Neuron (in vitro differentiated cells): ENCODE measurements around the gene NUDCD3.

Source experiments
- H2AFZ ChIP-seq: one replicate; pipeline ENCODE4 v1.6.1; 2013; ENCODE audit warnings: low read depth, mild to moderate bottlenecking, inconsistent platforms, low read length, moderate library complexity
- H3K27me3 ChIP-seq: one replicate; pipeline ENCODE4 v1.6.1; 2013; ENCODE audit warnings: low read length; ENCODE audit not compliant: insufficient read depth
- H3K36me3 ChIP-seq: one replicate; pipeline ENCODE4 v1.6.1; 2013; ENCODE audit warnings: low read length; ENCODE audit not compliant: insufficient read depth
- H3K4me1 ChIP-seq: one replicate; pipeline ENCODE4 v1.6.1; 2013; ENCODE audit warnings: low read length; ENCODE audit not compliant: insufficient read depth
- H3K4me3 ChIP-seq: 2 replicates; pipeline ENCODE4 v1.5.1; 2013; ENCODE audit warnings: mild to moderate bottlenecking, low read length, moderate library complexity
- H3K9me3 ChIP-seq: one replicate; pipeline ENCODE4 v1.6.1; 2013; ENCODE audit warnings: low read length

Gene NUDCD3

DNA sequence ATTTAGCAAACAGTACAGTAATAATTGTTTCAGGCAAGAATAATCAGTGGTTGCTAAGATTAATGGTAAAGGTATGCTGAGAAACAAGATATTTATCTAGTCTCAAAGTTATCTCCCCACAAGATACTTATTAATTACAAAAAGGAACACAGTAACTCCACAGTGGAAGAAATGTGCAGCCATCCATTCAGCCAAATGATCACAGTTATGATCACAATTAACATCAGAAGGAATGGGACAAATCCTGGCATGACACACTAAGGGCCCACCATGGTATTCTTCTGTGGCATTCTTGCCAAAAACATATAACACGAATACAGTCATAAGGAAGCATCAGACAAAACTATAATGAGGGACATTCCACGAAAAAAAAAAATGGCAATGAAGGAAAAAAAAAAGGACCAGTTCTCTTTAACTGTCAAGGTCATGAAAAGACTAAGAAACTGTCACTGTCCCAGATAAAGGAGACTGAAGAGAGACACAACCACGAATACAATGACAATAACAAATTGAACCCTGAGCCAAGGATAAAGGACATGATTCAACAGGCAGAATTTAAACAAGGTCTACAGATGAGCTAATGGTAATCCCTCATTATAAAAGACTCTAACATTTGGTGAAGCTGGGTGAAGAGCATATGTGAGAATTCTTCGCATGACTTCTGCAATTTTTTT lies 20.9 kb downstream of the NUDCD3 start:
- Histone ChIP-seq H3K27me3 (no peaks in the 10 kb centered on the region), H3K4me3 (no peak overlapping the region), H3K9me3 (no peaks in the 10 kb centered on the region), H3K4me1 (peaks cover 15% of the 10 kb centered on the region), H3K36me3 (peaks cover 58% of the 10 kb centered on the region), H2AFZ (no peak overlapping the region)

GRCh38 chr7:44467217-44467548 lies 23.3 kb downstream of the NUDCD3 start:
- Histone ChIP-seq H3K4me1 (peaks cover 15% of the 10 kb centered on the region), H3K36me3 (peaks cover 48% of the 10 kb centered on the region), H3K4me3 (no peak overlapping the region)

DNA sequence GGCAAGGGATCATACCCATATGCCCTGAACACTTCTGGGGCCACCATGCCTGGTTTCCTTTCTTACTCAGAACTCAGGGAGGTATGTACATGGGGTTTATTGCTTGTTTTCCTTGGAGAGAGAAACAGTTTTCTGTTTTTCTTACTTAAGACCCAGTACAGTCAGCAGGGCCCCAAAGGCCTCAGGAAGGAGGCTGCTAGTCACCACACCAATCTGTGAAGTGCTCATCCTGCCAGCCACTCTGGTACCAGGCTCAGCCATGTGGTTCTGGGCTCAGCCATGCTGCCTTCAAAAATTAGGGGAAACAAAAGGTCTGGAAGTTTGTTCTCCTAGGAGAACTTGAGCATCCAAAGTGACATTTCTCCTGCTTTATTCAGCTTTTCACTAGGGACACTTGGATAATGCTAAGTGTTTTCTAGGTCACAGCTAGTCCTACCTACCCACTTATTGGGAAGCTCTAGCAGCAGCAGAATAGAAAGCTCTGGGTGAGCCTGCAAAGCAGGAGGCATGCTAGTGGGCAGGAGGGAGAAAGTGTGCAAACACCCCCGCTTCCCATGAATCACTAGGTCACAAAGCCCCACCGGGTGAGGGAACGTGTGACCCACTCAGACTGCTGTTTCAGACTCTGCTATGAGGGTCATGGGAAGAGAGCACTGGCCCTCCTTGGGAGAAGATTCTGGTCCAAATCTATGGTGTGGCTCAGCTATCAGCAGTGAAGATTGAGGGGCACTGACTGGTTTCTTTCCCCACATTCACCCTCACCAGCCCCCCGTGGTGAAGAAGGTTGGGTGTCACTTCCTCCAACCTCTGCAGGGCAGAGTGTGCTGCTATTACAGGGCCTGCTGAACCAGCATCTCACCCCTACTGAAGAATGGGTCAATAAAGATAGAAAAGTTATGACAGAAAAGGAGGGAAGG lies 23.9 kb downstream of the NUDCD3 start:
- H3K27me3 ChIP-seq, result no peaks in the 10 kb centered on the region
- H3K4me3 ChIP-seq, result no peak overlapping the region
- no peaks in the 10 kb centered on the region for H3K9me3 ChIP-seq
- peaks cover 47% of the 10 kb centered on the region for H3K36me3 ChIP-seq
- H2AFZ ChIP-seq, result no peak overlapping the region
- H3K4me1 ChIP-seq, result peaks cover 15% of the 10 kb centered on the region

More at GRCh38 chr7:44467217-44467548, 23.3 kb downstream of the NUDCD3 start:
- H2AFZ ChIP-seq, result no peak overlapping the region
- no peaks in the 10 kb centered on the region for H3K27me3 ChIP-seq
- H3K9me3 ChIP-seq, result no peaks in the 10 kb centered on the region

- no peaks in the 10 kb centered on the region for H3K9me3 ChIP-seq
- peaks cover 40% of the 10 kb centered on the region for H3K36me3 ChIP-seq
- H3K4me3 ChIP-seq, result no peak overlapping the region
- no peak overlapping the region for H2AFZ ChIP-seq
- H3K4me1 ChIP-seq, result peaks cover 13% of the 10 kb centered on the region
- H3K27me3 ChIP-seq, result no peaks in the 10 kb centered on the region
Measured at GRCh38 chr7:44465490-44465889, 25.0 kb downstream of the NUDCD3 start.

GRCh38 chr7:44463169-44463808 lies 27.2 kb downstream of the NUDCD3 start:
- no peak overlapping the region for H3K4me3 ChIP-seq
- H3K27me3 ChIP-seq, result no peaks in the 10 kb centered on the region
- no peaks in the 10 kb centered on the region for H3K9me3 ChIP-seq
- peaks cover 40% of the 10 kb centered on the region for H3K36me3 ChIP-seq
- no peaks in the 10 kb centered on the region for H3K4me1 ChIP-seq
- no peak overlapping the region for H2AFZ ChIP-seq

DNA sequence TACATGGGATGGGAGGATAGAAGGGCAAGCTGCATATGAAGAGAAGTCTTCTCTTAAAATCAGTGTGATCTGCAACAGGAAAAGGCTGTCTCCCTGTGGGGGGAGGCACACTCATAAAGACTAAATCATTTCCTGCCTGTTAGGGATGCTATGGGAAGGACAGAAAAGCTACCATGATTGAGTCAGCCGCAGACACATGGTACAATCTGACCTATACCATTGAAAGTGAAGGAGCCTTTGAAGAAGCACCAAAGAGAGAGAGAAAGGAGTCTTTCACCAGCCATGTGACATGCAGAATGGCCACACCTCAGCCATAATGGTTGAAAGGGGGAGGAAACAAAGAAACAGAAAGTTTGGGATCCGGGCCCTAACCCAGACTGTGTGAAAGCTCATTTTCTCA lies 29.1 kb downstream of the NUDCD3 start:
- Histone ChIP-seq H3K36me3 (peaks cover 28% of the 10 kb centered on the region), H2AFZ (no peak overlapping the region), H3K4me1 (no peaks in the 10 kb centered on the region), H3K27me3 (no peaks in the 10 kb centered on the region), H3K9me3 (no peaks in the 10 kb centered on the region), H3K4me3 (no peak overlapping the region)

DNA sequence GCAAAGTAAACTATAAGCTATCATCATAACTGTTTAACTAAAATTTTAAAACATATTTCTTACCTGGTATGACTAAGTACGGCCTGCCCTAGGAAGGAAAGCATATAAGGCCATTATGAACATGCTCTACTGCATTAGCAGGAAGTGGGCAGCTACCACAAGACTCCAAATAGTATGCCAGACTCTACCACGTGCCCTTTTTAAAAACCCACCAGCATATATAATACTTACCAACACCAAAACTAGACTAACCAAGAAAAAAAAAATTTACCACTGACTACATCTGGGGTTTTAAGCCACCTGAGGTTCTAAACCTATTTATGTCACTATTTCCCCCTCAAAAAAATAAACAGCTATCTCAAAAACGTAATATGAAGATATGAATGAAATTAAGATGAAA lies 30.1 kb downstream of the NUDCD3 start:
- peaks cover 21% of the 10 kb centered on the region for H3K36me3 ChIP-seq

DNA sequence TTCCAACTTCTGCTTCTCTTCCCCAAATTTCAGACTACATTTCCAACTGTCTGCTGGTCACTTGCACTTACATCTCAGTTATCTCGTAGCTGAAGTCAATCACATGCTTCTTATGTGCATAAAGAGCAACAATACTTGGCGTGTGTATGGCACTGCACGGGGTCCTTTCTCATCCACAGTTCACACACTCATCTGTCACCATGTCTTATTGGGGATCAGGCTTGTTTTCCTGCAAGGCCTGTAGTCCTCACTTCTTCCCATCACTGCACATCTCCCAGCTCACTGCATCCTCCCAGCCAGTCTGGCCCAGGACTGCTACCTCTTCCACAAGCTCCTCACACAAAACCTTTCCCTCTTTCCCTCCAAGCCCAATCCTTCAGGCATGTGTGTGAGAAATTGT lies 35.3 kb downstream of the NUDCD3 start:
- Histone ChIP-seq H3K36me3 (peaks cover 21% of the 10 kb centered on the region), H3K27me3 (no peaks in the 10 kb centered on the region), H2AFZ (no peak overlapping the region), H3K4me1 (no peaks in the 10 kb centered on the region), H3K4me3 (no peak overlapping the region), H3K9me3 (peaks cover 2% of the 10 kb centered on the region)

More for the DNA sequence above, 30.1 kb downstream of the NUDCD3 start:
- Histone ChIP-seq H3K4me1 (no peaks in the 10 kb centered on the region), H3K9me3 (peaks cover 2% of the 10 kb centered on the region), H3K4me3 (no peak overlapping the region), H2AFZ (no peak overlapping the region), H3K27me3 (no peaks in the 10 kb centered on the region)

DNA sequence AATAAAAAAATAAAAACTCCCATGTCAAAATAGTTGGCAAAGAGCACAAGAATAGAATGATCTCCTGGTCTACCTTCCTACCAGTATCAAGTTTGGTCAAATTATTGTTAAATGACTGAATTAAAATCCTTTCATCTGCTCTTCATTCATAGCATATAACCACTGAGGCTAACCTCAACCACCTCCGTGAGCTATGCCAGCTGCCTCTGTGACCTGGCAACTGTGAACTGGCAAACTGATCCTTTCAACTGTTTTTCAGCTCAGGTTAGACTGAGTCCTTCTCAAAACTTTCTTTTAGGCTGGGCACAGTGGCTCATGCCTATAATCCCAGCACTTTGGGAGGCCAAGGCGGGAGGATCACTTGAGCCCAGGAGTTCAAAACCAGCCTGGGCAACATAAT lies 36.1 kb downstream of the NUDCD3 start:
- no peaks in the 10 kb centered on the region for H3K4me1 ChIP-seq
- H3K4me3 ChIP-seq, result no peak overlapping the region

DNA sequence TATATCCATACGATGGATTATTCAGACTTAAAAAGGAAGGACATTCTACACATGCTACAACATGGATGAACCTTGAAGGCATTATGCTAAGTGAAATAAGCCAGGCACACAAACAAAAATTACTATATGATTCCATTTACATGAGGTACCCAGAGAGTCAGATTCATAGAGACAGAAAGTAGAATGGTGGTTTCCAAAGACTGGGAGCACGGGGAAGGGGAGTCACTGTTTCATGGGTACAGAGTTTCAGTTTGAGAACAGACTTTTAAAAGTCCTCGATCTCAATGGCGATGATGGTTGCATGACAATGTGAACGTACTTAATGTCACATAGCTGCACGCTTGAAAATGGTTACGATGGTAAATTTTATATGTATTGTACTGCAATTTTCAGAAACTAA lies 39.3 kb downstream of the NUDCD3 start:
- Histone ChIP-seq H3K36me3 (peaks cover 33% of the 10 kb centered on the region), H3K4me1 (no peaks in the 10 kb centered on the region), H3K27me3 (no peaks in the 10 kb centered on the region), H3K9me3 (peaks cover 4% of the 10 kb centered on the region), H2AFZ (no peak overlapping the region), H3K4me3 (no peak overlapping the region)

More for the DNA sequence above, 36.1 kb downstream of the NUDCD3 start:
- Histone ChIP-seq H3K27me3 (no peaks in the 10 kb centered on the region), H2AFZ (no peak overlapping the region), H3K36me3 (peaks cover 19% of the 10 kb centered on the region), H3K9me3 (peaks cover 2% of the 10 kb centered on the region)

GRCh38 chr7:44449584-44449928 lies 40.9 kb downstream of the NUDCD3 start:
- Histone ChIP-seq H2AFZ (no peak overlapping the region), H3K36me3 (peaks cover 33% of the 10 kb centered on the region)

DNA sequence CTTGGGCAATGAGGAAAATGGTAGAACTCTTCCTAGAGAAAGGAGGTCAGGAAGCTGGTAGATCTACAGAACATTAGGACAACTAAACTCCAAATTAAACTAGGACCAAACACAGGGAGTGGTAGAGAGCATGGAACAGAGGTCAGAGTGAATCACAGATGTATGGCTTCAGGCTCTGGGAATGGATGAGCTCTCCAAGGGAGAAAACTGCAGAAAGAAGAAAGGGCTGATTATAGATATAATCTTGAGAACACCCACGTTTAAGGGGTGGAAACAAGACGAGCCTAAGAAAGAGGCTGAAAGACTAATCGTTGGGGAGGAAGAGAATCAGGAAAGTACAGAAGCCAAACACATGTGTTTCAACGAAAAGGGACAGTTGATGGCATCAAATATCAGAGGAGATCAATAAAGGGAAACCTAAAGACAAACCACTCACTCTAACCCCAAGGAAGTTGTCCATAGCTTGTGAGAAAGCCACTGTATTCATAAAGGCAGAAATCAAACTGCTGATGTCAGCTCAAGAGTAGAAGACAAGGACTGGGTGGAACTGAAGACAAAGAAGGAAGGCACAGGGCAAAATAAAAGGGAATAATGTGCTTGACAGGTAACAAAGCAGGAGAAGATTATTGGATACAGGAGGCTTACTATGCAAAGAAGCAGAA lies 41.4 kb downstream of the NUDCD3 start:
- Histone ChIP-seq H3K4me3 (no peak overlapping the region), H3K9me3 (peaks cover 3% of the 10 kb centered on the region), H2AFZ (no peak overlapping the region), H3K4me1 (no peaks in the 10 kb centered on the region), H3K27me3 (no peaks in the 10 kb centered on the region), H3K36me3 (peaks cover 33% of the 10 kb centered on the region)

More at GRCh38 chr7:44449584-44449928, 40.9 kb downstream of the NUDCD3 start:
- Histone ChIP-seq H3K4me3 (no peak overlapping the region), H3K9me3 (peaks cover 3% of the 10 kb centered on the region), H3K27me3 (no peaks in the 10 kb centered on the region), H3K4me1 (no peaks in the 10 kb centered on the region)
